GM19193 (cell line): ENCODE results near the gene OR2V2.

Experiments used
- POLR2A ChIP-seq: IDR thresholded peaks from 4 replicates; pipeline ENCODE4 v1.6.1; 2011; ENCODE audit not compliant: insufficient read depth, insufficient read length; ENCODE audit errors: extremely low read depth

The OR2V2 gene

GRCh38 chr5:181120306-181120705 is 27.1 kb upstream of the OR2V2 start:
- no peak for TF ChIP-seq POLR2A

GRCh38 chr5:181120761-181121160 is 26.6 kb upstream of the OR2V2 start:
- no peak for TF ChIP-seq POLR2A

- no peak for TF ChIP-seq POLR2A
Observed at GRCh38 chr5:181121675-181122561, 25.5 kb upstream of the OR2V2 start.

GRCh38 chr5:181124526-181124925 is 22.9 kb upstream of the OR2V2 start:
- no peak for TF ChIP-seq POLR2A

- TF ChIP-seq POLR2A: no peak
Observed at GRCh38 chr5:181126841-181127240, 20.5 kb upstream of the OR2V2 start.

- no peak for TF ChIP-seq POLR2A
Observed at GRCh38 chr5:181127456-181127855, 19.9 kb upstream of the OR2V2 start.

GRCh38 chr5:181127907-181128626 is 19.3 kb upstream of the OR2V2 start:
- TF ChIP-seq POLR2A: no peak

GRCh38 chr5:181129601-181130000 is 17.8 kb upstream of the OR2V2 start:
- no peak for TF ChIP-seq POLR2A

- TF ChIP-seq POLR2A: no peak
Observed at GRCh38 chr5:181130832-181131496, 16.4 kb upstream of the OR2V2 start, which contains the start of gene OR2V1. Gene OR2V1, minus strand, starts transcription at chr5:181131169. Its CDS starts 5,865 bp downstream, at chr5:181125304.

GRCh38 chr5:181131514-181131913 is 15.9 kb upstream of the OR2V2 start:
- TF ChIP-seq POLR2A: no peak

GRCh38 chr5:181133083-181133482 is 14.3 kb upstream of the OR2V2 start:
- TF ChIP-seq POLR2A: no peak

GRCh38 chr5:181133610-181134231 is 13.7 kb upstream of the OR2V2 start:
- TF ChIP-seq POLR2A: no peak

GRCh38 chr5:181134259-181134658 is 13.1 kb upstream of the OR2V2 start:
- no peak for TF ChIP-seq POLR2A

GRCh38 chr5:181136361-181136955 is 10.9 kb upstream of the OR2V2 start:
- TF ChIP-seq POLR2A: no peak
